Measurements from ENCODE around the gene EP300. TPM values are rescaled to one million over a fixed set of nuclear protein-coding genes. Genes with fewer than 3 reads are reported as not detected.

EP300 gene
- polyA plus RNA-seq, 4 donors: 6.9 to 54.7 (median 12.3) TPM

- no peak overlapping the region for H3K27ac ChIP-seq (ENCODE audit: low read depth in 1 of 3, low read length in 2 of 3)
- no peak for FAIRE-seq
- peaks cover 5 to 48% (median 13%) of the 10 kb centered on the region in 3 donors for H3K36me3 ChIP-seq (ENCODE audit: control insufficient read depth in 3 of 3, insufficient read depth in 2 of 3, low read depth in 1 of 3, low read length in 3 of 3)
Measured at GRCh38 chr22:41116342-41116741, 23.9 kb downstream of the EP300 start.

GRCh38 chr22:41117127-41117965, 25.0 kb downstream of the EP300 start:
- WGBS, 3 donors: 82 to 93% (median 92%) methylated on average over 9 of the region's 9 CpGs
- FAIRE-seq (no peak), DNase-seq (no peak)
- Histone ChIP-seq H3K4me3 (ENCODE audit: low read depth in 1 of 3, low read length in 3 of 3) (no peak overlapping the region), H3K27ac (ENCODE audit: low read depth in 1 of 3, low read length in 2 of 3) (no peak overlapping the region), H3K4me1 (ENCODE audit: control insufficient read depth in 3 of 3, insufficient read depth in 2 of 3, low read depth in 1 of 3, low read length in 2 of 3) (no peaks in the 10 kb centered on the region), H3K9me3 (ENCODE audit: control insufficient read depth in 2 of 2, insufficient read depth in 1 of 2, low read depth in 1 of 2, low read length in 1 of 2) (no peaks in the 10 kb centered on the region), H3K36me3 (ENCODE audit: control insufficient read depth in 3 of 3, insufficient read depth in 2 of 3, low read depth in 1 of 3, low read length in 3 of 3) (peaks cover 7 to 40% (median 13%) of the 10 kb centered on the region in 3 donors), H3K27me3 (ENCODE audit: control insufficient read depth in 3 of 3, insufficient read depth in 3 of 3, low read length in 3 of 3) (no peaks in the 10 kb centered on the region)

More at GRCh38 chr22:41116342-41116741, 23.9 kb downstream of the EP300 start:
- Histone ChIP-seq H3K9me3 (ENCODE audit: control insufficient read depth in 2 of 2, insufficient read depth in 1 of 2, low read depth in 1 of 2, low read length in 1 of 2) (no peaks in the 10 kb centered on the region), H3K4me1 (ENCODE audit: control insufficient read depth in 3 of 3, insufficient read depth in 2 of 3, low read depth in 1 of 3, low read length in 2 of 3) (no peaks in the 10 kb centered on the region), H3K4me3 (ENCODE audit: low read depth in 1 of 3, low read length in 3 of 3) (no peak overlapping the region), H3K27me3 (ENCODE audit: control insufficient read depth in 3 of 3, insufficient read depth in 3 of 3, low read length in 3 of 3) (no peaks in the 10 kb centered on the region)
- no peak for DNase-seq
- WGBS, 3 donors: 99 to 100% (median 100%) methylated on average over 2 of the region's 2 CpGs

- Histone ChIP-seq H3K27me3 (ENCODE audit: control insufficient read depth in 3 of 3, insufficient read depth in 3 of 3, low read length in 3 of 3) (no peaks in the 10 kb centered on the region), H3K36me3 (ENCODE audit: control insufficient read depth in 3 of 3, insufficient read depth in 2 of 3, low read depth in 1 of 3, low read length in 3 of 3) (peaks cover 15 to 48% (median 16%) of the 10 kb centered on the region in 3 donors), H3K4me1 (ENCODE audit: control insufficient read depth in 3 of 3, insufficient read depth in 2 of 3, low read depth in 1 of 3, low read length in 2 of 3) (no peaks in the 10 kb centered on the region), H3K4me3 (ENCODE audit: low read depth in 1 of 3, low read length in 3 of 3) (no peak overlapping the region), H3K9me3 (ENCODE audit: control insufficient read depth in 2 of 2, insufficient read depth in 1 of 2, low read depth in 1 of 2, low read length in 1 of 2) (no peaks in the 10 kb centered on the region), H3K27ac (ENCODE audit: low read depth in 1 of 3, low read length in 2 of 3) (no peak overlapping the region)
- FAIRE-seq: no peak
- DNase-seq: no peak
- WGBS, 3 donors: 81 to 90% (median 86%) methylated on average over 2 of the region's 2 CpGs
Measured at GRCh38 chr22:41123151-41123550, 30.8 kb downstream of the EP300 start.

- H3K9me3 ChIP-seq (ENCODE audit: control insufficient read depth in 2 of 2, insufficient read depth in 1 of 2, low read depth in 1 of 2, low read length in 1 of 2): no peaks in the 10 kb centered on the region
- DNase-seq (no peak), FAIRE-seq (no peak)
- 96 to 99% (median 98%) methylated on average over 9 of the region's 9 CpGs for WGBS, 3 donors
- no peaks in the 10 kb centered on the region for H3K27me3 ChIP-seq (ENCODE audit: control insufficient read depth in 3 of 3, insufficient read depth in 3 of 3, low read length in 3 of 3)
- H3K36me3 ChIP-seq (ENCODE audit: control insufficient read depth in 3 of 3, insufficient read depth in 2 of 3, low read depth in 1 of 3, low read length in 3 of 3): peaks cover 14 to 51% (median 18%) of the 10 kb centered on the region in 3 donors
- no peak overlapping the region for H3K4me3 ChIP-seq (ENCODE audit: low read depth in 1 of 3, low read length in 3 of 3)
- H3K27ac ChIP-seq (ENCODE audit: low read depth in 1 of 3, low read length in 2 of 3): no peak overlapping the region
- H3K4me1 ChIP-seq (ENCODE audit: control insufficient read depth in 3 of 3, insufficient read depth in 2 of 3, low read depth in 1 of 3, low read length in 2 of 3): no peaks in the 10 kb centered on the region
Measured at GRCh38 chr22:41124086-41124485, 31.7 kb downstream of the EP300 start.

- DNase-seq (no peak), FAIRE-seq (no peak)
- Histone ChIP-seq H3K4me3 (ENCODE audit: low read depth in 1 of 3, low read length in 3 of 3) (no peak overlapping the region), H3K27me3 (ENCODE audit: control insufficient read depth in 3 of 3, insufficient read depth in 3 of 3, low read length in 3 of 3) (no peaks in the 10 kb centered on the region), H3K4me1 (ENCODE audit: control insufficient read depth in 3 of 3, insufficient read depth in 2 of 3, low read depth in 1 of 3, low read length in 2 of 3) (no peaks in the 10 kb centered on the region), H3K9me3 (ENCODE audit: control insufficient read depth in 2 of 2, insufficient read depth in 1 of 2, low read depth in 1 of 2, low read length in 1 of 2) (no peaks in the 10 kb centered on the region), H3K27ac (ENCODE audit: low read depth in 1 of 3, low read length in 2 of 3) (no peak overlapping the region), H3K36me3 (ENCODE audit: control insufficient read depth in 3 of 3, insufficient read depth in 2 of 3, low read depth in 1 of 3, low read length in 3 of 3) (peaks cover 19 to 55% (median 21%) of the 10 kb centered on the region in 3 donors)
- 89 to 98% (median 92%) methylated on average over 5 of the region's 5 CpGs for WGBS, 3 donors
Measured at GRCh38 chr22:41127451-41127850, 35.1 kb downstream of the EP300 start.

- Histone ChIP-seq H3K36me3 (ENCODE audit: control insufficient read depth in 3 of 3, insufficient read depth in 2 of 3, low read depth in 1 of 3, low read length in 3 of 3) (peaks cover 20 to 58% (median 25%) of the 10 kb centered on the region in 3 donors), H3K9me3 (ENCODE audit: control insufficient read depth in 2 of 2, insufficient read depth in 1 of 2, low read depth in 1 of 2, low read length in 1 of 2) (no peaks in the 10 kb centered on the region), H3K4me3 (ENCODE audit: low read depth in 1 of 3, low read length in 3 of 3) (no peak overlapping the region), H3K4me1 (ENCODE audit: control insufficient read depth in 3 of 3, insufficient read depth in 2 of 3, low read depth in 1 of 3, low read length in 2 of 3) (no peaks in the 10 kb centered on the region), H3K27ac (ENCODE audit: low read depth in 1 of 3, low read length in 2 of 3) (no peak overlapping the region), H3K27me3 (ENCODE audit: control insufficient read depth in 3 of 3, insufficient read depth in 3 of 3, low read length in 3 of 3) (no peaks in the 10 kb centered on the region)
- 96 to 98% (median 97%) methylated on average over 14 of the region's 14 CpGs for WGBS, 3 donors
- FAIRE-seq (no peak), DNase-seq (no peak)
Measured at GRCh38 chr22:41128606-41129005, 36.2 kb downstream of the EP300 start.

- Histone ChIP-seq H3K4me1 (ENCODE audit: control insufficient read depth in 3 of 3, insufficient read depth in 2 of 3, low read depth in 1 of 3, low read length in 2 of 3) (no peaks in the 10 kb centered on the region), H3K4me3 (ENCODE audit: low read depth in 1 of 3, low read length in 3 of 3) (no peak overlapping the region), H3K27me3 (ENCODE audit: control insufficient read depth in 3 of 3, insufficient read depth in 3 of 3, low read length in 3 of 3) (no peaks in the 10 kb centered on the region), H3K27ac (ENCODE audit: low read depth in 1 of 3, low read length in 2 of 3) (no peak overlapping the region), H3K9me3 (ENCODE audit: control insufficient read depth in 2 of 2, insufficient read depth in 1 of 2, low read depth in 1 of 2, low read length in 1 of 2) (no peaks in the 10 kb centered on the region), H3K36me3 (ENCODE audit: control insufficient read depth in 3 of 3, insufficient read depth in 2 of 3, low read depth in 1 of 3, low read length in 3 of 3) (peaks cover 32 to 65% (median 36%) of the 10 kb centered on the region in 3 donors)
- FAIRE-seq (no peak), DNase-seq (no peak)
- WGBS, 3 donors: 92 to 93% (median 93%) methylated on average over 2 of the region's 2 CpGs
Measured at GRCh38 chr22:41132550-41132949, 40.2 kb downstream of the EP300 start.

- FAIRE-seq (no peak), DNase-seq (no peak)
- Histone ChIP-seq H3K27me3 (ENCODE audit: control insufficient read depth in 3 of 3, insufficient read depth in 3 of 3, low read length in 3 of 3) (no peaks in the 10 kb centered on the region), H3K9me3 (ENCODE audit: control insufficient read depth in 2 of 2, insufficient read depth in 1 of 2, low read depth in 1 of 2, low read length in 1 of 2) (no peaks in the 10 kb centered on the region), H3K4me1 (ENCODE audit: control insufficient read depth in 3 of 3, insufficient read depth in 2 of 3, low read depth in 1 of 3, low read length in 2 of 3) (no peaks in the 10 kb centered on the region), H3K4me3 (ENCODE audit: low read depth in 1 of 3, low read length in 3 of 3) (no peak overlapping the region), H3K27ac (ENCODE audit: low read depth in 1 of 3, low read length in 2 of 3) (no peak overlapping the region), H3K36me3 (ENCODE audit: control insufficient read depth in 3 of 3, insufficient read depth in 2 of 3, low read depth in 1 of 3, low read length in 3 of 3) (peaks cover 31 to 62% (median 42%) of the 10 kb centered on the region in 3 donors)
- WGBS, 3 donors: 90 to 94% (median 92%) methylated on average over 10 of the region's 10 CpGs
Measured at GRCh38 chr22:41140365-41140957, 48.1 kb downstream of the EP300 start.

All from small intestine (tissue), 7 donors.